Endodermal cell (in vitro differentiated cells): ENCODE data around the gene SFSWAP. TPM values are rescaled to one million over a fixed set of nuclear protein-coding genes. Genes with fewer than 3 reads are reported as not detected.

Experiments
- DNase-seq: peaks from one replicate; pipeline ENCODE4 v3.0.0-alpha.2; 2017
- H3K27ac ChIP-seq: 2 replicates; pipeline ENCODE4 v1.5.1; 2013; ENCODE audit warnings: mild to moderate bottlenecking, low read depth, low read length, moderate library complexity
- H3K27me3 ChIP-seq: 2 replicates; pipeline ENCODE4 v1.6.1; 2013; ENCODE audit warnings: mild to moderate bottlenecking, low read length, moderate library complexity; ENCODE audit not compliant: insufficient read depth, control insufficient read depth, poor library complexity, severe bottlenecking
- H3K36me3 ChIP-seq: 2 replicates; pipeline ENCODE4 v1.7.0; 2013; ENCODE audit warnings: mild to moderate bottlenecking, low read length, moderate library complexity; ENCODE audit not compliant: control insufficient read depth, insufficient read depth
- H3K4me1 ChIP-seq: one replicate; pipeline ENCODE4 v1.7.0; 2013; ENCODE audit warnings: low read length; ENCODE audit not compliant: control insufficient read depth, insufficient read depth
- H3K4me3 ChIP-seq: 2 replicates; pipeline ENCODE4 v1.5.1; 2013; ENCODE audit warnings: mild to moderate bottlenecking, low read length, moderate library complexity
- H3K9ac ChIP-seq: 2 replicates; pipeline ENCODE4 v1.6.1; 2013; ENCODE audit warnings: mild to moderate bottlenecking, low read length, moderate library complexity; ENCODE audit not compliant: poor library complexity, severe bottlenecking; ENCODE audit errors: extremely low read depth
- H3K9me3 ChIP-seq: 2 replicates; pipeline ENCODE4 v1.6.1; 2013; ENCODE audit warnings: mild to moderate bottlenecking, low read length, moderate library complexity; ENCODE audit not compliant: control insufficient read depth
- H3K27ac Mint-ChIP-seq: 2 replicates; pipeline ENCODE4 v1.8.0; 2020; ENCODE audit warnings: mixed read lengths
- H3K27me3 Mint-ChIP-seq: 2 replicates; pipeline ENCODE4 v1.8.0; 2021; ENCODE audit warnings: mild to moderate bottlenecking, mixed read lengths; ENCODE audit not compliant: insufficient read depth
- H3K36me3 Mint-ChIP-seq: 2 replicates; pipeline ENCODE4 v1.8.0; 2020; ENCODE audit warnings: low read depth, mixed read lengths
- H3K4me1 Mint-ChIP-seq: 2 replicates; pipeline ENCODE4 v1.8.0; 2020; ENCODE audit warnings: mixed read lengths
- H3K4me3 Mint-ChIP-seq: 2 replicates; pipeline ENCODE4 v1.8.0; 2020; ENCODE audit warnings: mild to moderate bottlenecking, moderate library complexity, mixed read lengths
- H3K9me3 Mint-ChIP-seq: 2 replicates; pipeline ENCODE4 v1.8.0; 2020; ENCODE audit warnings: mild to moderate bottlenecking, mixed read lengths
- CTCF ChIP-seq: fragments of 200-600 bp; sonication (generic); conservative IDR thresholded peaks from 2 replicates; pipeline ENCODE4 v1.5.0; 2021; ENCODE audit warnings: antibody characterized with exemption, mild to moderate bottlenecking
- WGBS, 2 experiments: methylation state at CpG; one replicate each; pipeline versions ENCODE4 v1.1.5 to v1.1.7; 2013; ENCODE audit warnings: missing lambda C conversion rate in 2 of 2, mixed read lengths in 1 of 2; ENCODE audit not compliant: insufficient coverage in 1 of 2, insufficient read length in 1 of 2; 5-methylcytosine and 5-hydroxymethylcytosine counted together
- total RNA-seq, 2 donors: library from RNA; stranded (reverse); fragmentation: NEBNext Ultra II Directional in 1 of 2; extraction: Animal tissue kit (Norgen Biotek cat#: 25700) in 1 of 2; gene quantifications; 2 replicates in 1 of 2; 3 replicates in 1 of 2; pipeline ENCODE4 v1.2.1, GENCODE V29; 2021

The SFSWAP gene
- total RNA-seq, 2 donors from 2014 or later, result 50.0 to 52.3 TPM

GRCh38 chr12:131799828-131800593, 89.1 kb downstream of the SFSWAP start:
- Histone ChIP-seq H3K4me3 (no peak overlapping the region), H3K27me3 (no peaks in the 10 kb centered on the region), H3K36me3 (peaks cover 24% of the 10 kb centered on the region), H3K27ac (no peak overlapping the region), H3K9ac (no peak overlapping the region), H3K9me3 (no peaks in the 10 kb centered on the region), H3K4me1 (peaks cover 4% of the 10 kb centered on the region)
- Mint-ChIP-seq H3K27me3 (no peaks in the 10 kb centered on the region), H3K4me1 (peaks cover 9% of the 10 kb centered on the region), H3K36me3 (peaks cover 56% of the 10 kb centered on the region), H3K27ac (no peak overlapping the region), H3K4me3 (no peak overlapping the region), H3K9me3 (no peaks in the 10 kb centered on the region)
- no peak for DNase-seq
- no peak for TF ChIP-seq CTCF
- WGBS, 2 experiments, result 93 to 99% methylated on average over 17 to 29 of the region's 29 CpGs

- no peak overlapping the region for H3K4me3 Mint-ChIP-seq
- TF ChIP-seq CTCF, result no peak
- 95 to 97% methylated on average over 7 to 20 of the region's 20 CpGs for WGBS, 2 experiments
- H3K4me1 Mint-ChIP-seq, result peaks cover 3% of the 10 kb centered on the region
- Histone ChIP-seq H3K27ac (no peak overlapping the region), H3K4me1 (no peaks in the 10 kb centered on the region), H3K9me3 (no peaks in the 10 kb centered on the region), H3K9ac (no peak overlapping the region), H3K36me3 (peaks cover 24% of the 10 kb centered on the region), H3K27me3 (no peaks in the 10 kb centered on the region), H3K4me3 (no peak overlapping the region)
- no peaks in the 10 kb centered on the region for H3K9me3 Mint-ChIP-seq
- no peak overlapping the region for H3K27ac Mint-ChIP-seq
- no peaks in the 10 kb centered on the region for H3K27me3 Mint-ChIP-seq
- peaks cover 56% of the 10 kb centered on the region for H3K36me3 Mint-ChIP-seq
- no peak for DNase-seq
Measured at GRCh38 chr12:131800594-131801135, 89.8 kb downstream of the SFSWAP start.

GRCh38 chr12:131801254-131801866, 90.5 kb downstream of the SFSWAP start:
- H3K4me3 Mint-ChIP-seq, result no peak overlapping the region
- peaks cover 52% of the 10 kb centered on the region for H3K36me3 Mint-ChIP-seq
- Histone ChIP-seq H3K9me3 (no peaks in the 10 kb centered on the region), H3K9ac (no peak overlapping the region), H3K4me1 (no peaks in the 10 kb centered on the region), H3K27me3 (no peaks in the 10 kb centered on the region), H3K4me3 (no peak overlapping the region), H3K36me3 (peaks cover 24% of the 10 kb centered on the region), H3K27ac (no peak overlapping the region)
- TF ChIP-seq CTCF, result no peak
- no peak overlapping the region for H3K27ac Mint-ChIP-seq
- 90 to 91% methylated on average over 14 to 32 of the region's 35 CpGs for WGBS, 2 experiments
- H3K27me3 Mint-ChIP-seq, result no peaks in the 10 kb centered on the region
- no peak for DNase-seq
- no peaks in the 10 kb centered on the region for H3K9me3 Mint-ChIP-seq
- H3K4me1 Mint-ChIP-seq, result peaks cover 2% of the 10 kb centered on the region
